OCI-LY7 (cell line): ENCODE results near the gene HEXIM2. TPM values are rescaled to one million over a fixed set of nuclear protein-coding genes. Genes with fewer than 3 reads are reported as not detected.

ENCODE experiments used
- BruUV-seq: library from RNA; stranded (reverse); fragments of 400-500 nt; replicated peaks from 2 replicates; lab custom pipeline; 2021; lab: Mats Ljungman, UMichigan
- CTCF ChIA-PET: fragments of 300-600 bp; sonication (Branson Sonifier 250); formaldehyde crosslinking; loops from one replicate; lab custom pipeline; 2022; ENCODE audit warnings: antibody characterized with exemption; ENCODE audit not compliant: unreplicated experiment; lab: Charles Lee
- POLR2A ChIA-PET: fragments of 300-600 bp; sonication (Branson Sonifier 250); formaldehyde crosslinking; loops from one replicate; lab custom pipeline; 2022; ENCODE audit warnings: antibody characterized with exemption; lab: Charles Lee
- DNase-seq: peaks from one replicate; pipeline ENCODE4 v3.0.0-alpha.2; 2015; ENCODE audit warnings: low spot score
- H2AFZ ChIP-seq: fragments of 200-600 bp; sonication (generic), shearing (Covaris generic); 2 replicates; pipeline ENCODE4 v1.6.1; 2014; ENCODE audit warnings: mild to moderate bottlenecking, antibody characterized with exemption, low read length, moderate library complexity
- H3K27ac ChIP-seq: fragments of 200-600 bp; sonication (generic); 2 replicates; pipeline ENCODE4 v1.5.1; 2014; ENCODE audit warnings: mixed run types, low read depth, mild to moderate bottlenecking, moderate library complexity, low read length, inconsistent platforms; ENCODE audit not compliant: poor library complexity, severe bottlenecking
- H3K36me3 ChIP-seq: fragments of 200-600 bp; sonication (generic); 2 replicates; pipeline ENCODE4 v1.6.1; 2014; ENCODE audit warnings: mild to moderate bottlenecking, antibody characterized with exemption, low read length, moderate library complexity, mixed read lengths; ENCODE audit not compliant: insufficient read depth
- H3K4me1 ChIP-seq: fragments of 200-600 bp; sonication (generic); 2 replicates; pipeline ENCODE4 v1.5.1; 2014; ENCODE audit warnings: mild to moderate bottlenecking, low read length; ENCODE audit not compliant: insufficient read depth, poor library complexity, severe bottlenecking
- H3K4me2 ChIP-seq: fragments of 200-600 bp; sonication (generic); 2 replicates; pipeline ENCODE4 v1.6.1; 2014; ENCODE audit warnings: mild to moderate bottlenecking, low read length
- H3K4me3 ChIP-seq: fragments of 200-600 bp; sonication (generic); 2 replicates; pipeline ENCODE4 v1.5.1; 2014; ENCODE audit warnings: mild to moderate bottlenecking, low read depth, low read length; ENCODE audit not compliant: poor library complexity, severe bottlenecking
- H3K79me2 ChIP-seq: fragments of 200-600 bp; sonication (generic); 2 replicates; pipeline ENCODE4 v1.6.1; 2016; ENCODE audit warnings: low read depth, mild to moderate bottlenecking, low read length, moderate library complexity, mixed read lengths; ENCODE audit not compliant: insufficient read depth
- H3K9me2 ChIP-seq: fragments of 200-600 bp; sonication (generic); 2 replicates; pipeline ENCODE4 v1.6.1; 2016; ENCODE audit warnings: mild to moderate bottlenecking, low read length, mixed read lengths; ENCODE audit not compliant: insufficient read depth
- H3K9me3 ChIP-seq: fragments of 200-600 bp; sonication (generic); 2 replicates; pipeline ENCODE4 v1.6.1; 2014; ENCODE audit warnings: mild to moderate bottlenecking, mixed run types, low read length, mixed read lengths
- H4K20me1 ChIP-seq: fragments of 200-600 bp; sonication (generic); 2 replicates; pipeline ENCODE4 v1.6.1; 2014; ENCODE audit warnings: mild to moderate bottlenecking, antibody characterized with exemption, low read length, moderate library complexity, mixed read lengths; ENCODE audit not compliant: insufficient read depth
- CTCF ChIP-seq: fragments of 200-600 bp; sonication (generic); conservative IDR thresholded peaks from 2 replicates; pipeline ENCODE4 v1.5.1; 2014; ENCODE audit warnings: mild to moderate bottlenecking, antibody characterized with exemption, low read length, moderate library complexity, mixed read lengths
- EZH2phosphoT487 ChIP-seq: fragments of 200-600 bp; sonication (generic); IDR thresholded peaks from 2 replicates; pipeline ENCODE4 v1.6.1; 2018; ENCODE audit warnings: low read depth, borderline replicate concordance, mild to moderate bottlenecking, mixed run types, antibody characterized with exemption, low read length, moderate library complexity, mixed read lengths
- intact Hi-C: fragments of 100-400 bp; cut with micrococcal nuclease; formaldehyde crosslinking; loops from one replicate; pipeline ENCODE4 v1.10.0; 2022; ENCODE audit not compliant: unreplicated experiment
- total RNA-seq, 2 experiments: library from RNA; depleted of rRNA in 1 of 2; stranded (reverse); fragments of >200 nt in 1 of 2; shearing (Covaris generic) in 1 of 2; gene quantifications; 2 replicates each; pipeline ENCODE4 v1.2.3, GENCODE V29; 2014 to 2022

Gene HEXIM2
- total RNA-seq, 2 experiments from 2014 or later, result 8.6 to 11.1 TPM

GRCh38 chr17:45143767-45144198 is 17.9 kb upstream of the HEXIM2 start:
- H3K27ac ChIP-seq, result no peak overlapping the region
- TF ChIP-seq CTCF (no peak), EZH2phosphoT487 (no peak)
- no peaks in the 10 kb centered on the region for H3K36me3 ChIP-seq
- ChIA-PET CTCF (no interaction called here), POLR2A (no interaction called here)
- H3K9me3 ChIP-seq, result no peaks in the 10 kb centered on the region
- no peaks in the 10 kb centered on the region for H3K9me2 ChIP-seq
- H3K4me2 ChIP-seq, result peak overlapping the region; percentile 31
- intact Hi-C loops, result no loop called here
- peaks cover 22% of the 10 kb centered on the region for H3K4me1 ChIP-seq
- no peaks in the 10 kb centered on the region for H4K20me1 ChIP-seq
- no peaks in the 10 kb centered on the region for H3K79me2 ChIP-seq
- H3K4me3 ChIP-seq, result no peak overlapping the region
- no TSS peak for BruUV-seq
- DNase-seq, result no peak
- no peak overlapping the region for H2AFZ ChIP-seq

GRCh38 chr17:45144199-45145034 is 17.3 kb upstream of the HEXIM2 start:
- ChIA-PET POLR2A (no interaction called here), CTCF (interaction anchor here (1.0 kb wide), 1 partner anchor 9 kb away, joined by 3 read pairs; the partner anchor contains the start of gene ACBD4)
- no peaks in the 10 kb centered on the region for H3K36me3 ChIP-seq
- no peak overlapping the region for H3K27ac ChIP-seq
- intact Hi-C loops, result no loop called here
- no peak overlapping the region for H2AFZ ChIP-seq
- no peak overlapping the region for H3K4me3 ChIP-seq
- no peaks in the 10 kb centered on the region for H3K9me3 ChIP-seq
- no peaks in the 10 kb centered on the region for H3K79me2 ChIP-seq
- no peak for DNase-seq
- TF ChIP-seq CTCF (no peak), EZH2phosphoT487 (no peak)
- no TSS peak for BruUV-seq
- H3K9me2 ChIP-seq, result no peaks in the 10 kb centered on the region
- H4K20me1 ChIP-seq, result no peaks in the 10 kb centered on the region
- H3K4me2 ChIP-seq, result peak overlapping the region; percentile 31; the same call in 1 of the 2 replicates
- peaks cover 26% of the 10 kb centered on the region for H3K4me1 ChIP-seq

GRCh38 chr17:45145035-45145389 is 16.7 kb upstream of the HEXIM2 start:
- ChIA-PET CTCF (interaction anchor here (1.0 kb wide), 1 partner anchor 9 kb away, joined by 3 read pairs; the partner anchor contains the start of gene ACBD4), POLR2A (no interaction called here)
- no peak for TF ChIP-seq CTCF
- TF ChIP-seq EZH2phosphoT487, result no peak
- no peak overlapping the region for H3K27ac ChIP-seq
- no peaks in the 10 kb centered on the region for H3K9me3 ChIP-seq
- H4K20me1 ChIP-seq, result peaks cover 5% of the 10 kb centered on the region; the same call in 1 of the 2 replicates
- H3K4me1 ChIP-seq, result peaks cover 31% of the 10 kb centered on the region
- no peak overlapping the region for H2AFZ ChIP-seq
- no peaks in the 10 kb centered on the region for H3K9me2 ChIP-seq
- intact Hi-C loops, result no loop called here
- H3K36me3 ChIP-seq, result no peaks in the 10 kb centered on the region
- DNase-seq, result no peak
- H3K79me2 ChIP-seq, result peaks cover 4% of the 10 kb centered on the region; the same call in 1 of the 2 replicates
- H3K4me3 ChIP-seq, result no peak overlapping the region
- no peak overlapping the region for H3K4me2 ChIP-seq
- BruUV-seq, result no TSS peak
